ENCODE data around the gene NOC4L.

The NOC4L gene

DNA sequence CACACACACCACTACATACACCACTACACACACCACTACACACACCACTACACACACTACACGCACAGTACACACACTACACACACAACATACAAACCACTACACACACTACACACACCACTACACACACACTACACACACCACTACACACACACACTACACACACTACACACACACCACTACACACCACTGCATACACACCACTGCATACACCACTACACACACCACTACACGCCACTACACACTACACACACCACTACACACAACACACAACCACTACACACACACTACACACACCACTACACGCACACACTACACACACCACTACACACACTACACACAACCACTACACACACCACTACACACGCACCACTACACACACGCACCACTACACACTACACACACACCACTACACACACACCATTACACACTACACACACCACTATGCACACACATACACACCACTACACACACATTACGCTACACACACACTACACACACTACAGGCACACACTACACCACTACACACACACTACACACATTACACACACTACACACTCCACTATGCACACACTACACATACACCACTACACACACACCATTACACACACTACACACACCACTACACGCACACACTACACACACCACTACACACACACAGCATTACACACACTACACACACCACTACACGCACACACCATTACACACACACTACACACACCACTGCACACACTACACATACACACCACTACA lies 12.5 kb downstream of the NOC4L start:
- DNase-seq (ENCODE audit: low read depth): no peak

DNA sequence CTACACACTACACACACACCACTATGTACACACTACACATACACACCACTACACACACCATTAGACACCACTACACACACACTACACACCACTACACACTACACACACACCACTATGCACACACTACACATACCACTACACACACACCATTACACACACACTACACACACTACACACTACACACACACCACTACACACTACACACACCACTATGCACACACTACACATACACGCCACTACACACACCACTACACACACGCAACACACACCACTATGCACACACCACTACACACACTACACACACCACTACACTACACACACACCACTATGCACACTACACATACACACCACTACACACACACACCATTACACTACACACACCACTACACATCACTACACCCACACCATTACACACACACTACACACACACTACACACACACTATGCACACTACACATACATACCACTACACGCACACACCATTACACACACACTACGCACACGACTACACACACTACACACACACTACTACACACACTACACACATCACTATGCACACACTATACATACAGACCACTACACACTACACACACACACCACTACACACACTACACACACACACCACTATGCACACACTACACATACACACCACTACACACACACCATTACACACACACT lies 13.6 kb downstream of the NOC4L start:
- DNase-seq (ENCODE audit: low read depth): no peak

DNA sequence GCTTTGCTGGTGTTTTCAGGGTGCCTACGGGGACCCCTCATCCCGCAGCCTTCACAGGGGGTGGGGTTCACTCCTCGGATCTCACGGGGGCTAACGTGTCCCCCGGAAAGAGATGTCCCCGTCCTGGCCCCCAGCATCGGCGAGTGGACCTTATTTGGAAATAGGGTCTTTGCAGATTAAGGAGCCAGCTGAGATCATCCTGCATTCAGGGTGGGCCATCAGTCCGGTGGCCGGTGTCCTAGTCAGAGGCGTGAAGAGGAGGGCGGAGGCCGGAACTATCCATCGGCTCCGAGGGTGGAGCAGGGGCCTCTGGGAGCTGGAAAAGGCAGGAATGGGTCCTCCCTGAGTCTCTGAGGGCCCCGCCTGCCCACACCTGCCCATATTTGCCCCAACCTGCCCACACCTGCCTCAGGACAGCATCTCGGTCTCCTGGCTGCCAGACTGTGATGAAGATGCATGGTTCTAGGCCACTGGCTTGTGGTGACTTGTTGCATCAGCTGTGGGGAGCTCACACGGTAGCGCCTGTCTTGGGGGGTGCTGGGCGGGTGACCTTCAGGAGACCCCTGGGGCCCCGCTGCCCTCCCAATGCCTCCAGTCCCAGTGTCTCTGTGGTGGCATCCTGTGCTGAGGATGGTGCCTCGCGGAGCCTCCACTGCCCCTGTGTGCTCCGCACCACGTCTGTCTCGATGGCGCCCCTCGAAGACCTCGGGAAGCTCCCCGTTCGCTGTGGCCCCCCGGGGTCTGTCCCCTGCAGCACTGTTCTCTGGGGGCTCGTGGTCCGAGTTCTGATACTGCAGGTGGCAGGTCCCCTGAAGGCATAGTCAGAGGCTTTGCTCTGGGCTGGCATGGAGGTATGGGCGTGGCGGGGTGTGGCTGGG lies 14.7 kb downstream of the NOC4L start:
- DNase-seq (ENCODE audit: low read depth): no peak

DNA sequence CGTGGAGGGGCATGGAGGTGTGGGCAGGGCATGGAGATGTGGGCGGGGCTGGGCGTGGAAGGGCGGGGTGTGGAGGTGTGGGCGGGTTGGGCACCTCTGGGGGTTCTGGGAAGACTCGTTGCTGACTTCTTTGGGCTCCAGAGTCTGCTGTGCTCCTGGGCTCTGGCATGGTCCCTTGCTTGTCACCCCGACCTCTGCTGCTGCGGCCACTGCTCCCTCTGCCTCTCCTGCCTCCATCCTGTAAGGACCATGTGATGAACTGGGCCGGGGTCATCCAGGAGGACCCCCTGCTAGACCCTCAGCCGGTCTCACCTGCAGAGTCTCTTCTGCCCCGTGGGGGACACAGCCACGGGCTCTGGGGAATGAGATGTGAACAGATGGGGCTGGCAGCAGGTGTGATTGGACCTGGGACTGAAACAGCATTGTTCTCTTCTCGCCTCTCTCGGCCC lies 15.3 kb downstream of the NOC4L start:
- no peak for DNase-seq (ENCODE audit: low read depth)

DNA sequence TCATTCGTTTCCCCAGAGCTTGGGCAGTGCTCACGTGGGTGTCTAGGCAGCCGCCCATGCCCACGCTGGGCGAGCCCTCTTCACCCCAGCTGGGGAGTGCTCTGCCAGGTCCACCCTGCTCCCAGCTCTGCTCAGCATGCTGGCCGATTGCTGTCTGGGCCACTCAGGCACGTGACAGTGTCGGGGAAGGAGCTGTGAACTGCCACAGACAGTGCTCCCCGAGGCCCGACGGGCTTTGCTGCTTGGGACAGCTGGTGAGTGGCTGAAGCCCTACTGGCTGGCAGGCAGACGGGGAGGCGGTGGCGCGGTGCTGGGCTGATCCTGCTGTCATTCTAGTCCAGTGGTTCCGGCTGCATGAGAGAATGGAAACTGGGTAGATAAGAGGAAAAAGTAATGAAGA lies 15.8 kb downstream of the NOC4L start:
- DNase-seq (ENCODE audit: low read depth): no peak

DNA sequence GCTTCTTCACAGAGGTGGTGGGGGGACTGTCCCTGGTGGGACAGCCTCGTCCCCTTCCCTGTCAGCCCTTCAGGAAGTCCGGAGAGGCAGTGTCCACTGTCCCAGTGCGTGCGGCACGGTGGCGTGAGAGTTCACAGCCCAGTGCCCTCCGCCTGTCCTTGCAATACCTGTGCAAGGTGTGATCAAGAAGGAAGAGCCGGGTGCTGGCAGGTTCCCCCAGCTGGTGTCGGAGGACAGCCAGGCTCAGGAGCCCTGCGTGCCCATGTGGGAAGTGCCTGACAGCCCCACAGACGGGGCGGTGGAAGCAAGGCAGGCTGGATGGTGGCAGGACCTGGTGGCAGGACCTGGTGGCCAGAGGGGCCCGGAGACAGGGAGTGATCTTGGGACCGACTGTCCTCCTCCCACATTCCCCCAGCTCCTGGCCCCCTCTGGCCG lies 16.4 kb downstream of the NOC4L start:
- no peak for DNase-seq (ENCODE audit: low read depth)

DNA sequence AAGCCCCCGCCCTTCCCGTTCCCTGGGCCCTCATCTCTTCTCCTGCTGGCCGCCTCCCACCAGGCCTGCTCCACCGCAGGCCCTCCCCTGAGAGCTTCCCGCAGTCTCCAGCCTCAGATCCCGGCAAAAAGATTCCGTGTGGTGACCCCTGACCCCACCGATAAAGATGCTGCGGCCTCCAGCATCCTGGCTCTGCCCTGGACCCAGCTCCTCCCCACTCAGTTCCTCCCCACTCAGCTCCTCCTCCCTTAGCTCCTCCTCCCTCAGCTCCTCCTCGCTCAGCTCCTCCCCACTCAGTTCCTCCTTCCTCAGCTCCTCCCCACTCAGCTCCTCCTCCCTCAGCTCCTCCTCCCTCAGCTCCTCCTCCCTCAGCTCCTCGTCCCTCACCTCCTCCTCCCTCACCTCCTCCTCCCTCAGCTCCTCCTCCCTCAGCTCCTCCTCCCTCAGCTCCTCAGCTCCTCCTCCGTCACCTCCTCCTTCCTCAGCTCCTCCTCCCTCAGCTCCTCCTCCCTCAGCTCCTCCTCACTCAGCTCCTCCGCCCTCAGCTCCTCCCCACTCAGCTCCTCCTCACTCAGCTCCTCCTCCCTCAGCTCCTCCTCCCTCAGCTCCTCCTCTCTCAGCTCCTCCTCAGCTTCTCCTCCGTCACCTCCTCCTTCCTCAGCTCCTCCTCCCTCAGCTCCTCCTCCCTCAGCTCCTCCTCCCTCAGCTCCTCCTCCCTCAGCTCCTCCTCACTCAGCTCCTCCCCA lies 17.0 kb downstream of the NOC4L start:
- DNase-seq (ENCODE audit: low read depth): no peak

DNA sequence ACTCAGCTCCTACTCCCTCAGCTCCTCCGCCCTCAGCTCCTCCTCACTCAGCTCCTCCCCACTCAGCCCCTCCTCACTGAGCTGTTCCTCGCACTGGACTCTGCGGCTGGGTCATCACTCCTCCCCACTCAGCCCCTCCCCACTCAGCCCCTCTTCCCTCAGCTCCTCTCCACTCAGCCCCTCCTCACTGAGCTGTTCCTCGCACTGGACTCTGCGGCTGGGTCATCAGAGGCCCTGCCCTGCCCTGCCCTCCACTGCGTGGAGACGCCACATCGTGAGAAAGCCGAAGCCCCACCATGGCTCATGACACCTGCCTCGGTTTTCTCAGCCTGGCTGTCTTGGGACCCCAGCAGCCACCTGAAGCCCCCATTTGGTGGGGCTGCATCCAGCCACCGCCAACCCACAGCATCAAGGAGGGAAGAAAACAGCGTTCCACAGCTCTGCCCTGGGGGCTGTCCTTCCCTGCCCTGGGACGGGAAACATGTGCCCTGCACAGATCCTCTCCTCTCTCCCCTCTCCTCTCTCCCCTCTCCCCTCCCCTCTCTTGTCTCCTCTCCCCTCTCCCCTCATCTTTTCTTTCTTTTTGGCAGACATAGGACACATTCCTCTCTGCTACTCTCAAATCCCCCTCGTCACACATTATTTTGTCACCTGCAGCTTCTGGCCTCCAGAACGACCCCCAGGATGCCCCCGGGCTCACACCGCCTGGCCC lies 17.7 kb downstream of the NOC4L start:
- DNase-seq (ENCODE audit: low read depth): no peak

DNA sequence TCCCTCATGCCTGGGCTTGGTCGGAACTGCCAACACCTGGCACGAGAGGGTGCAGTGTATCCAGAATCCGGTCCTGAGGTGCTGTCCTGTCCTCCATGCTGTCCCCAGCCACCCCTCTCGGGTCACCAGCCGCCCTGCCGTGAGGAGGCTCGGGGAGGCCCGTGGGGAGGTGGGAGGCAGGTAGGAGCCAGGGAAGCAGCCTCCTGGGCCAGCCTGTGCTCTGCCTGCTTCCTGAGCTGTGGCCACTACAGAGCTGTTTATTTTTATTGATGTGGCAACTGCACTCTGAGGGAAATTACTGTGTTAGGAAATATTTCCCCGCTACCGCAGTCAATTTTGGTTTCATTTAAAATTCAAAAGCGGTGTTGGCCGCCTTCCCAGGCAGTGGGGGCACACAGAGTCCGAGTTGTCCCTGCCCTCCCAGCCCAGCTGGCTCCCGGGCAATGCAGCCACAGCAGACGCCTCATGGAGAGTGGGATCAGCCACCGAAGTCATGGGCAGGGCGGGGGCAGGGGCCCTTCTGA lies 18.3 kb downstream of the NOC4L start:
- no peak for DNase-seq (ENCODE audit: low read depth)

DNA sequence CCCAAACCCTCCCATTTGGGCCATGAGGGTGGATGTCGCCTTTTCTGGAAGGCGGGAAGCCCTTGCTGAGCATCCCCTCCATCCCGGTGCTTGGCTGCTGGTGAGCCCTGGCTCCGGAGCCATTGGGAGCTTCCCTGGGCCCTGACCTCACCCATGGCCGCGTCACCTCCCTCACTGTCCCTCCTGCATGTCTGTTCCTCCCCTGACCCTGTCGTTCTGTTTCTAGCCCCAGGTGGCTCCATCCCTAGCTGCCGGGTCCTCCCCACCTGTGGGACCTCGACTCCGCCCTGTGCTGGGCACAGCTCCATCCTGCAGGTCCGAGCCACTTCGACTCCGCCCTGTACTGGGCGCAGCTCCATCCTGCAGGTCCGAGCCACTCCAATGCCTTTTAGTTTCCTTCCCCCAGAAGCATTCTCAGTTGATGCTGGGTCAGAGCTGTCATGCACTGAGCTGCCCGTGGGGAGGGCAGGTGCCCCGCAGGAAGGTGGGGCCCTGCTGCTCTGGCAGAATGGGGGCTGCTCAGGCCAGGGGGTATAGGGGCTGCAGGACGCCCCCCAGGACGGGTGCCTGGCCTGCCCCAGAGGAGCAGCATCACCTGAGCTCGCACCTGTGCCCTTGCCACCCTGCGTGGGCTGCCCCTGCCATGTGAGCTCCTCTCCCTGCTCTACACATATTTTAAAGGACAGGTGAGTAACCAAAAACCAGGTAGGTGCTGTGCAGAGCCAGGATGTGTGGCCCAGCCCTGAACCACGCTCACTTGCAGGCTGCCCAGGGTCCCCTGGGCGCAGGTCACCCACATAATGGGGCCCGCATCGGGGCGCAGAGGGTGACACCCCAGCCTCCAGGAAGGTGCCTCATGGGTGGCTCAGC lies 19.0 kb downstream of the NOC4L start:
- no peak for DNase-seq (ENCODE audit: low read depth)

DNA sequence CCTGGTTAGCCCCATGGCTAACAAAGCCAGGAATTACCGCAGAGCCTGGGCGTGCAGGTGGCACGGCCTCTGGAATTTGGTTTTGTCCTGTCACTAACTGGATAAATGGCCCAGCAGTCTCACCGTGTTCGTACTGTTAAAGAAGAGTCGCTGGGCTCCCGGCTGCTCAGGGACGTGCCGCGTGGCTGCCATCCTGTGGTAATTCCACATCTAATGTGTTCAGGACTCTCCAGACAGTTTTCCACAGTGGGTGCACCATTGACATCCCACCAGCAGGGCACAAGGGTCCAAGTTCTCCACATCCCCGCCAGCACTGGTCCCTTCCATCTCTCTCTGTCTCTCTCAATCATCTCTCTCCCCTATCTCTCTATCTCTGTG lies 19.6 kb downstream of the NOC4L start:
- no peak for DNase-seq (ENCODE audit: low read depth)

DNA sequence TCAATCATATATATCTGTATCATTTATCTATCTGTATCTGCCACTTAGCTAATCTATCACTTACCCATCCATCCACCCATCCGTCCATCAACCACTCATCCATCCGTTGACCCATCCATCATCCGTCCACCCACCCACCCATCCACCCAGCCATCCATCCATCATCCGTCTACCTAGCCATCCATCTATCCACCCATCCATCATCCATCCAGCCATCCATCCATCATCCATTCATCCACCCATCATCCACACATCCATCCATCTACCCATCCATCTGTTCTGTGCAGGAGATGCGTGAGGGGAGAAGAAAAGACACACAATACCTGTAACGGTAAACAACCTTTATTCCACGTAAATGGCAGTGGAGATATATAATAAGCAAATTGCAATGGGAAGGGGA lies 20.2 kb downstream of the NOC4L start:
- DNase-seq (ENCODE audit: low read depth): no peak

DNA sequence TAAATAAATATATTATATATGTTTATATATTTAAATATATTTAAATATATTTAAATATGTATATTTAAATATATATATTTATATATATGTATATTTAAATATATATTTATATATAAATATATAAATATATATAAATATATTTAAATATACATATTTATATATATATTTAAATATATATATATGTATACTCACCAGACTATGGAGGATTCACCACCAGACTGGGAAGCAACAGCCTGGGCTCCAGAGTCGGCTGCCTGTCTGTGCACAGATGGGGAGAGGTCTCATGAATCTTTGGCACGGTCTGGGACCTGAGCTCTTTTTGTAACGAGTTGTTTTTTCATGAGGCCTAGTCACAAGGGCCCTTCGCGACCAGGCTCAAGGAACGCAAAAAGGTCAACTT lies 21.3 kb downstream of the NOC4L start:
- no peak for DNase-seq (ENCODE audit: low read depth)

DNA sequence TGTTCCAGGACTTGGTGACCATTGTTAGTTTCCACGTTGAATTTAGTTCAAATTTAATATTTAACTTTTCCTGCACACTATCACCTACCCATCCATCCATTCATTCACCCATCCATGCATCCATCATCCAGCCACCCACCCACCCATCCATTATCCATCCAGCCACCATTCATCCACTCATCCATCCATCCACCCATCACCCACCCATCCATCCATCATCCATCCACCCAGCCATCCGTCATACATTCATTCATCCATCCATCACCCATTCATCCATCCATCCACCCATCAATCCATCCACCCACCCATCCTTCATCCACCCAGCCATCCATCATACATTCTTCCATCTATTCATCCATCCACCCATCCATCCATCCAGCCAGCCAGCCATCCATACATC lies 21.8 kb downstream of the NOC4L start:
- DNase-seq (ENCODE audit: low read depth): no peak

DNA sequence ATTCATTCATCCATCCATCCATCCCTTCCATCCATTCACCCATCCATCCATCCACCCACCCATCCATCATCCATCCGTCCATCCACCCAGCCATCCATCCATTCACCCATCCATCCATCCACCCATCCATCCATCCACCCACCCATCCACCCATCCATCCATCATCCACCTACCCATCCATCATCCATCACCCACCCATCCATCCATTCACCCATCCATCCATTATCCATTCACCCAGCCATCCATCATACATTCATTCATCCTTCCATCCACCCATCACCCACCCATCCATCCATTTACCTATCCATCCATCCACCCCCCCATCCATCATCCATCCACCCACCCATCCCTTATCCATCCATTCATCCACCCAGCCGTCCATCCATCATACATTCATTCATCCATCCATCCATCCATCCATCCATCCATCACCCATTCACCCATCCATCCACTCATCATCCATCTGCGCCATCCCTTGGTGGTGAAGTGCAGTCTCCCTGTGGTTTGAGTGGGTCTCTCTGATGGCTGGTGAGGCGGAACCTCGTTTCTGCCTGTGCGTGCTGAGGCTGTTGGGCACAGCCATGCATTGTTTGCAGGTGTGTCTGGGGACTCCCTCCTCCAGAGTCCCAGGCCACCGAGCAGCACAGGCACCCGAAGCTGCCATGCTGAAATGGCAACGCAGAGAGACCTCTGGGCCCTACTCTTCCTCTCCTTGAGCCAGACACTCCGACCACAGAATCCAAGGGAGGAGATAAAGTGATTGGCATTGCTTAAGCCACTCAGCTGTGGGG lies 22.7 kb downstream of the NOC4L start:
- no peak for DNase-seq (ENCODE audit: low read depth)

DNA sequence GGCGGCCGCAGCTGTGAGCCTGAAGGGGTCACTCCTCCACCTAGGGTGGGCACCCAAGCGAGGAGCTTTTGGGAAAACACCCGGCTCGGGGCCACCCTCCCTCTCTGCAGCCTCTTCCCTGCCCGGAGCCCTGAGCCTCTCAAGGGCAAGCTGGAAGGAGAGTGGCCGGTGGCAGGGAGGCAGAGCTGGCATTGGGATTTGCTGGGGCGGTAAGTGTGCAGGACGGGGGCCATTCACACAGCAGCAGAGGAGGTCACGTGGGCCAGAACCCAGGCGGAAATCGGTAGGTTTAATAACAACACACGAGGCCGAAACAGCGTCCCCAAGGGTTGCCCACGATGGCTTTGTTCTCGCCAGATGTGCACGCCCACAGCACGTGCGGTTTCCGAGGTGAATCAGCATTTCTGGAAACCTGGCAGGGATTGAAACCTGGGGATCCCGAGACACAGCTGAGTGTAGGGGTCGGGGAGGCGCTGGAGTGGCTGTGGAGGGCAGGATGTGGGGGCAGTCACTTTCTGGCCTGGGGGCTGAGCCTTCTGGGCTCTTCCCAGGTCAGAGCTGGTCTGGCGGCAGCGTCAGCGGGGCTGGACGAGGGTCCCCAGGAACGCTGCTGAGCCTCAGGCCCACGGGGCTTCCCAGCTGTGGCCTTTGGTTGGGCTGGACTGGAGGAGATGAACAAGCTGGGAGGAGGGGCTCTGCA lies 23.5 kb downstream of the NOC4L start:
- DNase-seq (ENCODE audit: low read depth): no peak

DNA sequence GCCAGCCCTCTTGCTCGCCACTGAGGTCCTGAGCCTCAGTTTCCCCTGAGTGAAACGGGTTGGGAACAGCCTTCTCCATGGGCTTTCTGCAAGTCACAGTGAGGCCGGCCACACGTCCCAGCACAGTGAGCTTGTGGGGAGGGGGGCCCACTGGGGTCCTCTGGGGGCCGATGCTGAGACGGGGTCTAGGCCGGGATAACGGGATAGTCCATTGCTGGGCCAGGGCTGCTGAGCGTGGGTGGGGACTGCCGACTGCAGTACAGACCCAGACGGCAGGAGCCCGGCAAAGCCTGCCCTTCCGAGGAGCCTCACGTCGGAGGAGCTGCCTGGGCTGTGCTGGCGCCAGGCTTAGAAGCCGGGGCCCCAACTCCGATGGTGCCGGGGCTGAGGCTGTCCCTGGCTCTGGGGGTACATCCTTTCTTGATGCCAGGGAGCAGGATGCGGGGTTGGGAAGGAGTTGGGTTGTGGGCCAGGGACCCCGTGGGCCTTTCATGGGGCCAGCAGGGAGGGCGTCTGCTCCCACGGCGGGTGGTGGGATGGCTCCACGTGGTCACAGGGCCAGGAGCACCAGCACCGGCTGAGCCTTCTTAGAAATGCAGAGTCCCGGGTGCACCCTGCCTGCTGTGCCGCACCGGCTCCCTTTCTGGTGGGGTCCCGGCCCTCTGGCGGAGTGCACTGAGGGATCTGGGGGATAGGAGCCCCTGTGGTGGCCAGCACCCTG lies 24.2 kb downstream of the NOC4L start:
- DNase-seq (ENCODE audit: low read depth): no peak

DNA sequence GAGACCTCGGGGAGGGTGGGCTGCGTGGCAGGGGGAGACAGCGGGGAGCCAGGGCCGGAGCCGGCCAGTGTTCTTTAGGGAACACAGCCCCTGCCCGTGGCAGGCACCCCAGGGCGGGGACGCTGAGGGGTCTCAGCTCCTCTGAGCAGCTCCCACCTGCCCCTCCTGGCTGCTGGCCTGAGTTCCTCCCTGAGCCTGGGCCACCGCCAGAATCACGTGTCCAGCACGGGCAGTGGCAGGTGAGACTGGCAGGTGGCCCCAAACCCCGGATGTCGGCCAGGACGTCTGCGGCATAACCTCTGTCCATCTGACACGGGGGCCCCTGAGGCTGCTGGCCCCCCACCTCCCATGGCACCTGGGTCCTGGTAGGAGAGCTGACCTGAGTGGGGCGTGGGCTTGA lies 25.1 kb downstream of the NOC4L start:
- DNase-seq (ENCODE audit: low read depth): no peak
